Smooth muscle cell (in vitro differentiated cells): ENCODE measurements around the gene TGM1. TPM values are rescaled to one million over a fixed set of nuclear protein-coding genes. Genes with fewer than 3 reads are reported as not detected.

ENCODE experiments used
- DNase-seq: peaks from one replicate; lab custom pipeline; 2025; ENCODE audit not compliant: unreplicated experiment; lab: John Stamatoyannopoulos, UW
- H2AFZ ChIP-seq: fragments of 200-600 bp; sonication (generic); 2 replicates; pipeline ENCODE4 v1.6.0; 2016; ENCODE audit warnings: antibody characterized with exemption, low read depth, mild to moderate bottlenecking
- H3F3A ChIP-seq: fragments of 200-600 bp; sonication (generic); 2 replicates; pipeline ENCODE4 v1.6.0; 2017; ENCODE audit warnings: antibody characterized with exemption, low read depth
- H3K27ac ChIP-seq: fragments of 200-600 bp; sonication (generic); 2 replicates; pipeline ENCODE4 v1.5.1; 2016; ENCODE audit warnings: low read depth, mild to moderate bottlenecking
- H3K27me3 ChIP-seq: fragments of 200-600 bp; sonication (generic); 2 replicates; pipeline ENCODE4 v1.6.1; 2016; ENCODE audit warnings: low read depth, mild to moderate bottlenecking
- H3K36me3 ChIP-seq: fragments of 200-600 bp; sonication (generic); 2 replicates; pipeline ENCODE4 v1.5.1; 2016; ENCODE audit warnings: low read depth
- H3K4me1 ChIP-seq: fragments of 200-600 bp; sonication (generic); 2 replicates; pipeline ENCODE4 v1.5.1; 2016; ENCODE audit warnings: low read depth
- H3K4me2 ChIP-seq: fragments of 200-600 bp; sonication (generic); 2 replicates; pipeline ENCODE4 v1.6.0; 2016; ENCODE audit warnings: mild to moderate bottlenecking
- H3K4me3 ChIP-seq: fragments of 200-600 bp; sonication (generic); 2 replicates; pipeline ENCODE4 v1.5.1; 2016; ENCODE audit warnings: mild to moderate bottlenecking
- H3K79me2 ChIP-seq: fragments of 200-600 bp; sonication (generic); 2 replicates; pipeline ENCODE4 v1.6.0; 2016; ENCODE audit warnings: low read depth, mild to moderate bottlenecking
- H3K9ac ChIP-seq: fragments of 200-600 bp; sonication (generic); 2 replicates; pipeline ENCODE4 v1.6.0; 2016; ENCODE audit warnings: low read depth
- H3K9me3 ChIP-seq: fragments of 200-600 bp; sonication (generic); replicated peaks from 2 replicates; pipeline ENCODE4 v1.5.1; 2016; ENCODE audit warnings: low read depth
- H4K20me1 ChIP-seq: fragments of 200-600 bp; sonication (generic); 2 replicates; pipeline ENCODE4 v1.6.0; 2016; ENCODE audit warnings: low read depth
- WGBS: methylation state at CpG from one replicate; pipeline ENCODE4 v1.1.7; 2016; ENCODE audit warnings: low lambda C conversion rate; 5-methylcytosine and 5-hydroxymethylcytosine counted together
- polyA plus RNA-seq: library from polyadenylated mRNA; unstranded; fragments of >200 nt; fragmentation: Nextera tagmentation; extraction: Ambion mirVana; gene quantifications from 2 replicates; pipeline ENCODE4 v1.2.1, GENCODE V29; 2016
- total RNA-seq: library from RNA; depleted of rRNA; stranded (reverse); fragments of >200 nt; gene quantifications from 2 replicates; pipeline ENCODE4 v1.2.3, GENCODE V29; 2014
- TF ChIP-seq, protein P1 (sequence below): fragments of 200-600 bp; sonication (generic); IDR thresholded peaks from 2 replicates; pipeline ENCODE4 v1.5.1; 2017; ENCODE audit warnings: borderline replicate concordance, mild to moderate bottlenecking, antibody characterized with exemption; ENCODE audit not compliant: insufficient read depth, poor library complexity, severe bottlenecking

TGM1 gene
- total and polyA plus RNA-seq, 2 experiments from 2014 or later, result 1.6 to 13.6 TPM

DNA sequence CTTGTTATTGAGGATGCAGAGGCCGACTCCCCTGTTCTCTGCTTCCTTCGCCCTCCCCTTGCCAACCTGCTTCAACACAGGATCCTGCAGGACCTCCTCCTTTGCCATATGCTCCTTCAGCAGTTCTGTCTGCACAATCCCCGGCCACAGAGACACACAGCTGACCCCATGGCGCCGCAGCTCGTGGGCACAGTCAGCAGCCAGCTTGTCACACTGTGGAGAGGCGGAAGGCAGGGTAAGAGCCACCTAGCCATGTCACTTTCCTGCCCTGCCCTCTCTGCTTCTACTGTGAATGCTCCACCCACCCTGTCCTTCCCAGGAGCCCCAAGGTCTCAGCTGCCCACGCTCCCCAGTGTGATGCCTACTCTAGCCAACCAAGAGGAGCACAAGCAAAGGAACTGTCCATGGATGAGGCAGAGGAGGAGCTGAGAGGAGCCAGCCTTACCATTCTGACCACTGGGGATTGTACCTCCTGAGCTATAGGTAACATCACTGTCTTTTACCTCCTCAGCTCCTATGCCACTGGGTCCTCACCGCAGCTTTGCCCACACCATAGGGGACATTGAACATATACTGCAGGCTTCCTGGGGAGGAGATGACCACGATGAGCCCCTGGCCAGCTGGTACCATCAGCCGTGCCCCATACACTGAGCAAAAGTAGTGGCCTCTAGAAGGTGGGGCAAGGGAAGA, 29.3 kb upstream of the TGM1 start:
- Histone ChIP-seq H3K27ac (no peak overlapping the region), H3K4me2 (no peak overlapping the region), H3K9me3 (no peaks in the 10 kb centered on the region), H3K79me2 (no peaks in the 10 kb centered on the region), H3K4me1 (peaks cover 2% of the 10 kb centered on the region), H3K27me3 (no peaks in the 10 kb centered on the region), H4K20me1 (no peaks in the 10 kb centered on the region), H2AFZ (no peak overlapping the region), H3K9ac (no peak overlapping the region), H3F3A (peaks cover 3% of the 10 kb centered on the region), H3K4me3 (no peak overlapping the region), H3K36me3 (no peaks in the 10 kb centered on the region)
- TF ChIP-seq, protein P1, sequence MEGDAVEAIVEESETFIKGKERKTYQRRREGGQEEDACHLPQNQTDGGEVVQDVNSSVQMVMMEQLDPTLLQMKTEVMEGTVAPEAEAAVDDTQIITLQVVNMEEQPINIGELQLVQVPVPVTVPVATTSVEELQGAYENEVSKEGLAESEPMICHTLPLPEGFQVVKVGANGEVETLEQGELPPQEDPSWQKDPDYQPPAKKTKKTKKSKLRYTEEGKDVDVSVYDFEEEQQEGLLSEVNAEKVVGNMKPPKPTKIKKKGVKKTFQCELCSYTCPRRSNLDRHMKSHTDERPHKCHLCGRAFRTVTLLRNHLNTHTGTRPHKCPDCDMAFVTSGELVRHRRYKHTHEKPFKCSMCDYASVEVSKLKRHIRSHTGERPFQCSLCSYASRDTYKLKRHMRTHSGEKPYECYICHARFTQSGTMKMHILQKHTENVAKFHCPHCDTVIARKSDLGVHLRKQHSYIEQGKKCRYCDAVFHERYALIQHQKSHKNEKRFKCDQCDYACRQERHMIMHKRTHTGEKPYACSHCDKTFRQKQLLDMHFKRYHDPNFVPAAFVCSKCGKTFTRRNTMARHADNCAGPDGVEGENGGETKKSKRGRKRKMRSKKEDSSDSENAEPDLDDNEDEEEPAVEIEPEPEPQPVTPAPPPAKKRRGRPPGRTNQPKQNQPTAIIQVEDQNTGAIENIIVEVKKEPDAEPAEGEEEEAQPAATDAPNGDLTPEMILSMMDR, result no peak
- DNase-seq, result no peak
- over 99% methylated on average over 11 of the region's 11 CpGs for WGBS

DNA sequence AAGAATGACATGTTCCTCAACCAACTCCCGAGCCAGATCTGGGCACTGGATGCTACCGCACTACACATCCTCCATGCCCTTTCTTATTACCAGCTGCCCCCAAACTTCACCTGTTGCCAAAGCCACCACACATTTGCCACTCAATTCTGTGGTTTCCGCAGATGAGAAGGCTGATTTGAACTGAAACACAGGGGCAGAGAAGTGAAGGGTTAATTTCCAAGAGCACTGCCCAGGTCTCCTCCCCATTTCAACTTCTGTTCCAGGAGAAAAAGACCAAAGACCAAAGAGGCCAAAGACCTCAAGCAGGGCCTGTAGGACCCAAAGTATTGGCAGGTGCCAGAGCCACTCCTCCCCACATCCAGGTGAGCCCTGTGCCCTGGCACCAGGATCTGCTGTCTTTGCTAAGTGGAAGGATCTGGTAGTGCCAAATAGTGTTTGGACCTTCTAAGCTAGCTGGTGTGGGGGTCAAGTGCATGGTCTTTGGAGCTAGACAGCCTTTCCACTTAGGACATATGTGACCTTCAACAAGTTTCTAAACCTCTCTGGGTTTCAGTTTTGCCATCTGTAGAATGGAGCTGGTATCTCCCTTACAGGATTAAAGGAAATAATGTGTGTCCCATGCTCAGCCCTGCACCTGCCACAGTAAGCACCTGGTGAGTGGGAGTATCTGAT, 28.6 kb upstream of the TGM1 start:
- TF ChIP-seq, protein P1, result no peak
- Histone ChIP-seq H3F3A (no peaks in the 10 kb centered on the region), H3K27me3 (no peaks in the 10 kb centered on the region), H3K4me3 (no peak overlapping the region), H3K9me3 (no peaks in the 10 kb centered on the region), H3K4me1 (peaks cover 1% of the 10 kb centered on the region), H3K79me2 (no peaks in the 10 kb centered on the region), H3K27ac (no peak overlapping the region), H3K36me3 (no peaks in the 10 kb centered on the region), H3K9ac (no peak overlapping the region), H4K20me1 (no peaks in the 10 kb centered on the region), H3K4me2 (no peak overlapping the region), H2AFZ (no peak overlapping the region)
- no peak for DNase-seq
- 78% methylated on average over 3 of the region's 3 CpGs for WGBS

DNA sequence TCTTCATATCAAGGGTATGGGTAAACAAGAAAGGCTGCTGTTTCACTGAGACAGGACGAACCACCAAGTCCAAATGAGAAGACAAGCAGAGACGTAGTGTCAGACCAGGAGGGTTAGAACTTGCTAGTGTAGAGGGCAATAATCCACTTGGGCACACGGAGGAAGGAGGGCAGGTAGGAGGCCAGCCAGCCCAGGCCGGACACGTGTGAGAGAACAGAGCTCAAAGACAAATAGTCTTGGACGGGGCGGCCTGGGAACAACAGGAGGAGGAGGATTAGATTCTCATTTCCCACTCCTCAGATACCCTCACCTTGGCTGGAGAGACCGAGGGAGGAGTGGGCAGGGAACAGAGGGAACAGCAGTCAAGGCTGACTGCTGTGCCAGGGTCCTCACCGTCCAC, 27.8 kb upstream of the TGM1 start:
- Histone ChIP-seq H3K4me3 (no peak overlapping the region), H3K9ac (no peak overlapping the region), H4K20me1 (no peaks in the 10 kb centered on the region), H2AFZ (no peak overlapping the region), H3K4me2 (no peak overlapping the region), H3K79me2 (no peaks in the 10 kb centered on the region), H3K36me3 (no peaks in the 10 kb centered on the region), H3K9me3 (no peaks in the 10 kb centered on the region), H3K27ac (no peak overlapping the region), H3K27me3 (no peaks in the 10 kb centered on the region), H3K4me1 (no peaks in the 10 kb centered on the region), H3F3A (no peaks in the 10 kb centered on the region)
- no peak for DNase-seq
- WGBS, result 90% methylated on average over 9 of the region's 9 CpGs
- TF ChIP-seq, protein P1, result no peak
